D341Med (cell line): ENCODE measurements around the gene RECQL5.
"Not testable (repeated sequence)": the region's sequence is repeated elsewhere in the genome, so short reads cannot be mapped to it uniquely, and the experiment has no call there.

Source experiments
- DNase-seq: peaks from one replicate; pipeline ENCODE4 v3.0.0; 2012; ENCODE audit warnings: low spot score

Gene RECQL5

GRCh38 chr17:75591722-75592302 lies 75.1 kb downstream of the RECQL5 start:
- no peak for DNase-seq

- DNase-seq: no peak
These were observed 75.9 kb downstream of the RECQL5 start for GRCh38 chr17:75590849-75591721.

GRCh38 chr17:75590314-75590761 lies 76.6 kb downstream of the RECQL5 start:
- DNase-seq: no peak

GRCh38 chr17:75589919-75590303 lies 77.0 kb downstream of the RECQL5 start:
- no peak for DNase-seq

- peak; percentile 100 for DNase-seq
These were observed 77.7 kb downstream of the RECQL5 start for GRCh38 chr17:75589012-75589918.

GRCh38 chr17:75588596-75589011 lies 78.3 kb downstream of the RECQL5 start:
- DNase-seq: no peak

GRCh38 chr17:75587675-75588595 lies 79.0 kb downstream of the RECQL5 start, which contains the start of gene MYO15B:
TSS of gene MYO15B (plus strand) at chr17:75587800. CDS start at chr17:75588058, 258 bp downstream.
- no peak for DNase-seq

- no peak for DNase-seq
These were observed 82.1 kb downstream of the RECQL5 start for GRCh38 chr17:75584849-75585175.

- DNase-seq: not testable (repeated sequence)
These were observed 83.8 kb downstream of the RECQL5 start for GRCh38 chr17:75583197-75583596.

GRCh38 chr17:75581121-75581725 lies 85.7 kb downstream of the RECQL5 start:
- DNase-seq: not testable (repeated sequence)
